Endometrial microvascular endothelial cells (primary cell): ENCODE measurements around the gene RAB26. TPM values are rescaled to one million over a fixed set of nuclear protein-coding genes. Genes with fewer than 3 reads are reported as not detected.

Experiments used
- in situ Hi-C: cut with HindIII; loops from 2 replicates; pipeline ENCODE4 v1.10.0; 2017; ENCODE audit warnings: low sequenced_read_pairs, low pct_unique_long_range_greater_than_20kb; ENCODE audit errors: inconsistent ontology term
- total RNA-seq: library from RNA; depleted of rRNA; stranded (reverse); fragments of >200 nt; gene quantifications from one replicate; pipeline ENCODE4 v1.2.3, GENCODE V29; 2015; ENCODE audit errors: inconsistent ontology term

Gene RAB26
- total RNA-seq, 1 donor from 2014 or later = 0.74 TPM

GRCh38 chr16:2155977-2156848, 7.8 kb downstream of the RAB26 start:
- in situ Hi-C loops = loop anchor here (25.0 kb wide), 1 partner anchor 119 kb away; the partner anchor contains the start of genes NHERF2, NTHL1 and TSC2

GRCh38 chr16:2156849-2157224, 8.4 kb downstream of the RAB26 start:
- in situ Hi-C loops = loop anchor here (25.0 kb wide), 1 partner anchor 120 kb away; the partner anchor contains the start of genes NHERF2, NTHL1 and TSC2

GRCh38 chr16:2157480-2158261, 9.2 kb downstream of the RAB26 start:
- in situ Hi-C loops = loop anchor here (25.0 kb wide), 1 partner anchor 120 kb away; the partner anchor contains the start of genes NHERF2, NTHL1 and TSC2

GRCh38 chr16:2158262-2158638, 9.8 kb downstream of the RAB26 start:
- in situ Hi-C loops = loop anchor here (25.0 kb wide), 1 partner anchor 121 kb away; the partner anchor contains the start of genes NHERF2, NTHL1 and TSC2

- in situ Hi-C loops = loop anchor here (25.0 kb wide), 1 partner anchor 122 kb away; the partner anchor contains the start of genes NHERF2, NTHL1 and TSC2
Measured at GRCh38 chr16:2159175-2159838, 10.9 kb downstream of the RAB26 start.

GRCh38 chr16:2160915-2161551, 12.6 kb downstream of the RAB26 start:
- in situ Hi-C loops = loop anchor here (25.0 kb wide), 1 partner anchor 124 kb away; the partner anchor contains the start of genes NHERF2, NTHL1 and TSC2

- in situ Hi-C loops = loop anchor here (25.0 kb wide), 1 partner anchor 125 kb away; the partner anchor contains the start of genes NHERF2, NTHL1 and TSC2
Measured at GRCh38 chr16:2161911-2162310, 13.5 kb downstream of the RAB26 start.

- in situ Hi-C loops = loop anchor here (25.0 kb wide), 1 partner anchor 125 kb away; the partner anchor contains the start of genes NHERF2, NTHL1 and TSC2
Measured at GRCh38 chr16:2162676-2163118, 14.3 kb downstream of the RAB26 start.

GRCh38 chr16:2163211-2163881, 14.9 kb downstream of the RAB26 start:
- in situ Hi-C loops = loop anchor here (25.0 kb wide), 1 partner anchor 126 kb away; the partner anchor contains the start of genes NHERF2, NTHL1 and TSC2

GRCh38 chr16:2165861-2166260, 17.4 kb downstream of the RAB26 start:
- in situ Hi-C loops = loop anchor here (25.0 kb wide), 1 partner anchor 129 kb away; the partner anchor contains the start of genes NHERF2, NTHL1 and TSC2

GRCh38 chr16:2166263-2167067, 18.0 kb downstream of the RAB26 start:
- in situ Hi-C loops = loop anchor here (25.0 kb wide), 1 partner anchor 129 kb away; the partner anchor contains the start of genes NHERF2, NTHL1 and TSC2

- in situ Hi-C loops = loop anchor here (25.0 kb wide), 1 partner anchor 130 kb away; the partner anchor contains the start of genes NHERF2, NTHL1 and TSC2
Measured at GRCh38 chr16:2167068-2167638, 18.7 kb downstream of the RAB26 start.

GRCh38 chr16:2170080-2170479, 21.7 kb downstream of the RAB26 start:
- in situ Hi-C loops = loop anchor here (25.0 kb wide), 1 partner anchor 133 kb away; the partner anchor contains the start of genes NHERF2, NTHL1 and TSC2

- in situ Hi-C loops = loop anchor here (25.0 kb wide), 1 partner anchor 134 kb away; the partner anchor contains the start of genes NHERF2, NTHL1 and TSC2
Measured at GRCh38 chr16:2170587-2171435, 22.4 kb downstream of the RAB26 start.

GRCh38 chr16:2171601-2172178, 23.3 kb downstream of the RAB26 start:
- in situ Hi-C loops = loop anchor here (25.0 kb wide), 1 partner anchor 134 kb away; the partner anchor contains the start of genes NHERF2, NTHL1 and TSC2
